ENCODE results near the gene RPS6KL1.
A peak's percentile ranks its signal among the peaks of the same experiment; 100 is the strongest.

The RPS6KL1 gene, protein sequence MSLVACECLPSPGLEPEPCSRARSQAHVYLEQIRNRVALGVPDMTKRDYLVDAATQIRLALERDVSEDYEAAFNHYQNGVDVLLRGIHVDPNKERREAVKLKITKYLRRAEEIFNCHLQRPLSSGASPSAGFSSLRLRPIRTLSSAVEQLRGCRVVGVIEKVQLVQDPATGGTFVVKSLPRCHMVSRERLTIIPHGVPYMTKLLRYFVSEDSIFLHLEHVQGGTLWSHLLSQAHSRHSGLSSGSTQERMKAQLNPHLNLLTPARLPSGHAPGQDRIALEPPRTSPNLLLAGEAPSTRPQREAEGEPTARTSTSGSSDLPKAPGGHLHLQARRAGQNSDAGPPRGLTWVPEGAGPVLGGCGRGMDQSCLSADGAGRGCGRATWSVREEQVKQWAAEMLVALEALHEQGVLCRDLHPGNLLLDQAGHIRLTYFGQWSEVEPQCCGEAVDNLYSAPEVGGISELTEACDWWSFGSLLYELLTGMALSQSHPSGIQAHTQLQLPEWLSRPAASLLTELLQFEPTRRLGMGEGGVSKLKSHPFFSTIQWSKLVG

DNA sequence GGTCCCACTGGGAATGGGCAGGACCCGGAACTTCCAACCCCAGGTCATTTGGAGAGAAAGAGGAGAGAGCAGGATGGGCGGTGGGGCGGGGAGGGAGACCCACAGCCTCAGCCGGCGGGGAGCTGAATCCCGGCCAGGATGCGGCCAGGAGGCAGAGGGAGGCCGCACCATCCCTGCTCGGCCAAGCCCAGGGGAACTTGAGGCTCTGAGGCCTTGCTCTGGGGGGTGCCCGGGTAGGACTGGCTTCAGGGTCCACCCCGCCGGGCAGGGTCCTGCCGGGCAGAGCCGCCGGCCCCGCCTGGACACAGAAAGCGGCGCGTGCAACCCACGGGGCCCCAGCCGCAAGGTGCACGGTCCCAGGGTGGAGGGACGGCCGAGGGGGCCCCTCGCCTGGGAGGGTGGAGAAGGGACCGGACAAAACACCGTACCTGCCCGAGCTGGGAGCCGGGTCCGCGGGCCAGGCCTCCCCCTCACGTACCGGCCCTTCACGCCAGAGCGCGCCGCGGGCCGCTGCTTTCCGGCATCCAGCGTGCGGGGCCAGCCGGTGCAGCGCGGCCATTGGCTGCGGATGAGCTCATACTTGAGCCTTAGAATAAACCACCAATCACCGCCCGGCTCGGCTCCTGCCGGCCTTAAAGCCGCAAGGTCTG lies at the start of gene RPS6KL1:
TSS of gene RPS6KL1 (minus strand) at position 509 of the 650 bp plus-strand sequence. CDS start 1,719 bp downstream, outside the sequence.
- peak; percentile 98 for DNase-seq (ENCODE audit: low spot score)

DNA sequence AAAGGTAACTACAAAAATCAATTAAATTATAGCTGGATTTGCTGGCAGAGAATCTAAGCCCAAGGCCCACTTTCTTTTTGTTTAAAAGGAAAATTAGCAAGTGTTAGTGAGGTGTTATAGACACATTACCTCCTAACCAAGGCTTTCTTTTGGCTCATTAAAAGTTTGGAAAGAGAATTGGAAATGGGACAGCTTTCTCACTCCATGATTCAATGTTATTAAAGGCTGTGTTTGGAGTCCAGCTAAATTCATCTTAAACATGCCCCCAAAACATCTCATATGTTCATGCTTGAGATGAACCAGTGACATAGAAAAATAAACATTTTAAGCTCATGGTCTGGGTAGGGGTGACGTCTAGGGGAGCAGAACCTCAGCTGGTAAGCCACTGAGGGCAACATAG lies 45.8 kb upstream of the RPS6KL1 start:
- DNase-seq (ENCODE audit: low spot score): no peak

DNA sequence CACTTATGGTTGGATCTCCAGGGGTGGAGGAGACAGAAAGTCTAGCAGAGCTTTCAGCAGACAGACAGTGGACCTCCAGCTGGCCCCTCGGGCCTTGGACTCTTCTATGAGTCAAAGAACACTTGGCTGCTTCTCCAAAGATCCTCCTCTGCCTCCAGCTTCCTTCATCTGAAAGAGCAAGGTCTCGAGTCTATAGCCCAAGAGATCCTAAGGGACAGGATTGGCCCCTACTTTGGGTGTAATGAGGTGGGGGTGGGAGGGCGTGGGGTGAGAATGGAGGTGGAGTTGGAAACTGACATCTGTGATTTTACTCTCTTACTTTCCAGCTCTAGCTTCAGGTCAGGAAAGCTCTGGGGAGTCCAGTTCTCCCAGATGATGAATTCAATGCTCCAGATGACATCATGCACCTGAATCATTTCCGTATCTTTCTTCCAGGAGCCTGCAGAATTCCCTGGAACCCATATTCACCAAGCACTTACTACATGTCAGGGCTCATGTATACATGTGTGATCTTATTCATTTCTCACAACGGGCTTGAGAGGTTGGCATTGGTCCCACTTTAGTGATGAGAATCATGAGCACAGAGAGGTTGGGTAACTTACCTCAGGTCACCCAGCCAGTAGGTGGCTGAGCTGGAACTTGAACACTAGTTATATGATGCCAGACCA lies 42.6 kb upstream of the RPS6KL1 start:
- DNase-seq (ENCODE audit: low spot score): no peak

DNA sequence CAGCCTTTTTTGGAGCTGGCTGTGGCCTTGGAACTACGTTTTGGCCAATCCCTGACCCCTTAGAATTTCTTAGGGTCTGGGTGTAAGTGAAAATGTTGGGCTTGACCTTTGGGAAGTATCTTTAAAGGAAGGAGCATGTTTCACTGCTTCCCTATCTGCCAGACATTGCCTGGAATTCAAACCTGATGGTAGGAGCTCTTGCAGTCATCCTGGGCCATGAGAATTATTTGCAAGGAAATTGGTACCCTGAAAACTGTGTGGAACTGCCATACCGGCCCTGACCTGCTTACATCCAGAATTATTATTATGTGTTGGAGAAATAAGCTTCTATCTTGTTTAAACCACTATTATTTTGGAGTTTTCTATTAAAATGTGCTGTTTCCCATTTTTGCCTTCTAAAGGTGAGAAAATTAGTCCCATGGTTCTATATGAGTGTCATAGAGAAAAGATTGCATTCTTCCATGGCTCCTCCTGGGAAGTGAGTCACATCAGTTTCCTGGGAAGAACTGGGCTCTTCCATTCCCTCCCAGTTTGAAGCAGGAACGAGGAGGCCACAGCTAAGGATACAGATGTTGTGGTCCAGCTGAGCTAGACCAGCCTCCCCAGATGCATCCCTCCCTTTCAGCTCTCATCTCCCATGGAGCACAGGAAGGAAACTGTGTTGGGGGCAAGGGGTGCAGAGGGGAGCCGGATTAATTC lies 41.9 kb upstream of the RPS6KL1 start:
- DNase-seq (ENCODE audit: low spot score): peak; percentile 68

DNA sequence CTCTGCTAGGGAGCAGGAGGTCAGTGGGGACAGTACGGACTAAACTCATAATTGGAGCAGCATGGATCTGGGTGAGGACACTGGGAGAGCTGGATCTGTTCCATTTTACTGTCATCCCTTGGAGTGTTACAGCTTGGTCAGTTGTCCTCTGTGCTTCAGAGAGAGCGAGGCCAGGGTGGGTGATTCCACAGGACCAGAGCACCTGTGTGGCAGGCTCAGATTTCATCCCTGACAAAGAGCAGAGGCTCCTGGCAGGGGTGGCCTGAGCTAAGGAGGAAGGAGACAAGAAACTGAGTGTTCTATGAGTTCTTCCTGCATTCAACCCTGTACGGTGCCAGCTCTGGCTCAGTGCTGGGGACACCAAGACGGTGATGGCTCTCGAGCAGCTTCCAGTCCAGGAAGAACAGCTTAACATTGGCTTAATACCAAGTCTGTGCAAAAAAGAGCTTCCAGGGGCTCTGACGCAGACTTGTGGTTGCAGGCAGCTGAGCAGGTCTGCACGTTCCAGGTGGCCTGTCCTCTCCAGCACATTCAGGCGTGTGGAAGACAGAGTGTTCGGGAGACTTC lies 40.7 kb upstream of the RPS6KL1 start:
- DNase-seq (ENCODE audit: low spot score): no peak

DNA sequence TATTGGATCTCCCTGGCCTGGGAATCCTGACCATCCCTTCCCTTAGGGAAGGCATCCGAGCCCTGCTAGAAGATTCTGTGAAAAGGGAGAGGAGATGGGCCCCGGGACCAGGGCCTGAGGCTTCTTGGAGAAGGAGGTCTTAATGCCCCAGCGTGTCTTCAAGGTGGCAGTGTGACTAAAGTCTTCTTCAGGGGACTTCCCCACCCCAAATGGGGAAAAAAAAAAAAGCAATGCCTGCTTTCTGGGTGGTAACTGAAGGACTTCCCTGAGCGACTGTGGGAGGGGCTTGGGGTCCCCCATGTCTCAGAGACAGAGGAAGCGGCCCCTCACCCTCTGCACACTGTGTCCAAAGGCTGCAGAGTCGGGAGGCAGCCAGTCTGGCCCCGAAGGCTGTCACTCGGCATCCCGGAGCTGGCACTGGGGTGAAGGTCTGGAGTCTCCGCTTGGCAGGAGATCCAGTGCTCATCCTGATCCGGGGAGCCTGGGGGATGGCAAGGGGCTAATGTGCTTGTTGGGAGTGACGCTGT lies 40.2 kb upstream of the RPS6KL1 start:
- no peak for DNase-seq (ENCODE audit: low spot score)

DNA sequence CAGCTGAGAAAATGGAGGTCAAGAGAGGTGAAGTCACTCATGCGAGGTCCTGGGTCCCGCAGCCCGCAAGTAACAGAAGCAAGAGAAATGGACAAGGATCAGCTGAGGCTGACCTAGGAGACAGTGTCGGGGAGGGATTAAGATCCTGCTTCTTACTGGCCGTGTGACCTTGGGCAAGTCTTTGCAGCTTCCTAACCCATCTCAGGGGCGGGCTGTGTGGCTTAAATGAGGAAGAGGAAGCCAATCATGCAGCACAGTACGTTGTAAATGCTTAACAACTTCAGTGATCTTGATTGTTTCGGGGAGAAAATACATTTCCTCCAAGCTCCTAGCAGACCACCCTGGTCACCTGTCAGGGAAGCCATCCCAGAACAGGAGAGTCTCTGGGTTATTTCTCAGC lies 39.4 kb upstream of the RPS6KL1 start:
- no peak for DNase-seq (ENCODE audit: low spot score)

DNA sequence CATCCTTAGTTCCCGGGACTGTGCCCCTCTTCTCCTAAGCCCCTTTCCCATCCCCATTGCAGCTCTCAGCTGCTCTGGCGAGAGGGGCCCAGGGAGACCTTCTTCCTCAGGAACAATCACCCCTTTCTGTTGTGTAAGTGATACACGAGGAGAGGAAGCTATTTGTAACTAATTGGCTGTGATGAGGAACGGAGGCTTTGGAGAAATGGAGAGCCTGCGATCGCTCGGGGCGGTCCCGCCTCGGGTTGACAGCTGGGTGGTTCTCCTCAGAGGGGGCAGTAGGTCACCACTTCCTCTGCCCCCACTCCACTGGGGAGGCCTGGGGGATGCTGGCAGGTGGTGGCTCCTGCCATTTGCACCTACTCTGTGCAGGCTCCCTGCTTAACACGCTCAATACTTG lies 39.0 kb upstream of the RPS6KL1 start:
- no peak for DNase-seq (ENCODE audit: low spot score)

DNA sequence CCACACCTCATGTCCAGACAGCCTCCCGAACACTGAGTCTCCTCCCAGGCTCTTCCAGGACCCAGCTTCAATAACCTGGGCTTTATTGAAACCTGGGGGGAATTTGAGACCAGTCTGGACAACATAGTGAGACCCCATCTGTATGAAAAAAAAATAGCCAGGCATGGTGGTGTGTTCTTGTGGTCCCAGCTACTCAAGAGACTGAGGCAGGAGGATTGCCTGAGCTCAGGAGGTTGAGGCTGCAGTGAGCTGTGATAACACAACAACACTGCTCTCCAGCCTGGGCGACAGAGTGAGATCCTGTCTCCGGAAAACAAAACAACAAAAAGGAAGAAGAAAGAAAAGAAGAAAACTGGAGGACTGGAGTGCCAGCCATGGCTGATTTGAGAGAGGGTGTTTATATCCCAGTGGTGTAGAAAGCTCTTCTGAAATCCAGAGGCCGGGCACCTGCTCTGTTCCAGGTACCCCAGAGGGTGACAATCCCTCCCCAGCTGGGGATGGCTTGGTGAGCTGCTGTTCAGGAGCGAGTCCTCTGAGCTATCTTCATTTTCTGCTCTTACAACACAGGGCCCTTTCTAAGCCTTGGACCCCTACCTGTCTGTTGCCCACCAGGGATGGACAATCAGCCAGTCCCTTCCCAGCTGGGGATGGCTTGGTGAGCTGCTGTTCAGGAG lies 38.3 kb upstream of the RPS6KL1 start:
- no peak for DNase-seq (ENCODE audit: low spot score)

DNA sequence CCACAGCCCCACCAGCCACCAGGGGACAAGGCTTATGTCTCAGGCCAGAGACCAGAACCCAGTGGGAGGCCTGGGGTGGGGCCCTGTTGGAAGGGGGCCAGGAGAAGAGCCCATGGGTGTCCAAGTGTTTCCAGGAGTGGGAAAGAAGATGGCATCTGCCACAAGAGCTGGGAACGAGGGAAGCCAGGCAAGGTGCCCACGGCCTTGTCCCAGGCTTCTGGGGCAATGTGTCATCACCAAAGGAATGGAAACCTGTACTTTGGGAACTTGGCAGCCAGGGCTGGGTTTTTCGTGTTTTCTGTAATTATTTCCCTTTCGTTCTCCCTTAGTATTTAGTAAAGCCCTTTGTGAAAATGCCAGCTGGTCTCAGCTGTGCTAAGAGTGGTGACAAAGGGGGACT lies 37.7 kb upstream of the RPS6KL1 start:
- no peak for DNase-seq (ENCODE audit: low spot score)

DNA sequence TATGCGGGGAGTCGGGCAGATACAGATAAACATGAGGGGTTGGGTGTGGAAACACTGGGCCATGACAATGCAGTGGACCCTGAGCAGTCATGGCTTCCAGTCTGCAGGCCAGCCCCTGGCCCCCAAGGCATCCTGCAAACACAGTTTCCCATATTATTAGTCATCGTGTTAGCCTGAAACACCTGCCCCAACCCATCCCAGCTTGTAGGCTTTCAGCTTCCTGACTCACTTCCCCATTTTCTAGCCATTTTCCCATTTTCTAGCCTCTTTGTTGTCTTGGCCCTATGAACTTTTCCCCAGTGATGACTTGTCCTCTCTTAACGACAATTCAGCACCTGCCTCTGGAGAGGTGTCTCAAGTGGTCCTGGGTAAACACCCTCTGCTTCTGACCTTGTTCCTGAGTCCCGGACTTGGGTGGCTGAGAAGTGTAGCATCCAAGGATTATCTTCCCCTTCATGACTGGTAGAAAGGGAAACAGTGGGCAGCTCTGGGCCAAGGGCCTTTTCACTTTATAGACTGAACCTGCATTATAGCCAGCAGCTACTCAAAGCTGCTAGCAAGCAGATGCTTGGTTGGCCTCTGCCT lies 36.6 kb upstream of the RPS6KL1 start:
- DNase-seq (ENCODE audit: low spot score): no peak

DNA sequence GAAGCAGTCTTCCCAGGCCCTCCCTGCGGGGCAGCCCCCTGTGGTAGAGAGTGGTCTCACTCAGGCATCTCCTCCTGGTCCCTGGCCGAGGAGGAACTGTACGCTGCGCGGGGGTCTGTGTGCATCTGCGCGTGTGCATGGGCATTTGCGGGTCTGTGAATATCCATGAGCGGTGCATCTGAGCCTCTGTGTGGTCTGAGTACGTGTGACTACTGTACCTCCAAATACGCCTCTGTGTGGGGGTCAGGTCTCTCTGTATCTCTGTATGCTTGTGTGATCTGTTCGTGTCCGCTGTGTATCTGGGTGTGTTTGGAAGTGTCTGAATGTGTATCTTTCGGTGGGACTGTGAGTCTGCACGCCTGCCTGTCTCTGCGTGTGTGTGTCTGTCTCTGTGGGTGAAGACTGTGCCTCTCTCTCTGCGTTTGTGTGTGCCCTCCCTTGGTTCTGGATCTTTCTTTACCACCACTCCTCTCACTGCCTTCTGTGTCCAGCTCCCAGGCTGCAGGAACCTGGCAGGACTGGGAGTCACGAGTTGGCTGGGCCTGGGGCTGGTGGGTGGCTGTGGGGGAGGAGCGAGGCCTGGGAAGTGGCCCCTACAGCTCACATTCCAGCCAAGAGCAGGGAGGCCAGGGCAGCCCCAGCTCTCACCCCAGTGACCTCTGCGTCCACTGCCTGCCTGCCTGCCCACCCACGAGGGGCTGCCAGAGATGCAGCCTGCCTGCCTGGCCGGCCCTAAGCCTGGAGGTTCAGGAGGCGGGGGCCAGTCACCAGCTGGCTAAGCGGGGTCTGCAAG lies 33.4 kb upstream of the RPS6KL1 start:
- DNase-seq (ENCODE audit: low spot score): no peak

DNA sequence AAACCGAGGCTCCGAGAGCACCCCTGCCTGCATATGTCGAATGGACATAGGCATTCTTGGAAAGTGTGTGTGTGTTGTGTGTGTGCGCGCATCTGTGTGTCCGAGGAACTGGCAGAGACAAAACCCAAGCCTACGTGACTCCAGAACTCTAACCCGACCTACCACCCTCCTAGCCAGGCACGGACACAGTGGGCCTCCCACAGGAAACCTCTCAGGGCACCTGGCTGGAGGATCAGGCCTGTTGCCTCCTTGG lies 32.9 kb upstream of the RPS6KL1 start:
- DNase-seq (ENCODE audit: low spot score): no peak

DNA sequence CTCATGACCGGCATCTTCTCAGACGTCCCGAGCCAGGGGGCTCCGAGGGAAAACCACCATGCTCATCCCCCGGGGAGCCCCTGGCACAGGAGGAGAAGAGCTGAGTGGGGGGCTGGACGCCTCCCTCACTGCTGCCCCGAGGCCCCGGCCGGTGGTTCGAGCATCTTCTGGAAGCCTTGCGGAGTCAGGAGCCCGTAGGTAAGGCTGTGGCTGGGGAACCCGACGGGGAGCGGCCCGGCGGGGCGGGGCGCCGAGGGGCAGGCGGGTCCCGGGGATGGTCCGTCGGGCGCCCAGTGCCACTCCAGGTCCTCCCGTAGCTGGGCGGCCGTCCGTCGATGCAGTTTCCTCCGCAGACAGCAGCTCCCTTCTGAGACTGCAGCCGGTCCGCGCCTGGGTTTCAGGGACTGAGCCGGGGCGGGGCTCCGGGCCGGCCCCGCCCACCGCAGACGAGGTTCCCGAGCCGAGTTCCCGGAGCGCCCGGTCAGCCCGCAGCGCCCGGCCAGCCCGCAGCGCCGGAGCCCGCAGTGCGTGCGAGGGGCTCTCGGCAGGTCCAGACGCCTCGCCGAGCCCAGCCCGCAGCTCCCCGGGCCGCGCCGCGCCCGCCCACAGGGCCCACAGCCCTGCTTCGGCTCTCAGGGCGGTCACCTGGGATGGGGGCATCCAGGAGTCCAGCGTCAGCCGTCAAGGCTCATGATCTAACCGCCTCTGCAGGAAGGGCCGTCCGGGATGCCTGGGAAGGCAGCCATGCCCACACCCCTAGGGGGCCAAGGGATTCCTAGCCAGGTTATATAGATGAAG lies 32.4 kb upstream of the RPS6KL1 start, which contains the start of gene PGF:
TSS of gene PGF (minus strand) at position 369 of the 798 bp plus-strand sequence. CDS start at position 14, 355 bp downstream.
- DNase-seq (ENCODE audit: low spot score): peak; percentile 63

DNA sequence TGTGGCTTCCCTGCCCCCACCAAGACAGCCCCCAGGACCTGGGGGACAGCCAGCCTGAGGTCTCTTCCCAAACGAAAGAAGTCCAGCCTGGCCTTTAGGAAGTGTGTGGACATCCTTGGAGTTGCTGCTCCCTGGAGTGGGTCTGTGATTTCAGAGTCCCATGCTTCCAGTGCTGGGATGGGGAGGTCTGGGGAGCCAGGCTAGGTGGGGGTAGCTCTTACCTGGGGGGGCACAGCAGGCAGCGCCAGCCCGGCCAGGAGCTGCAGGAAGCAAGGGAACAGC lies 31.8 kb upstream of the RPS6KL1 start:
- DNase-seq (ENCODE audit: low spot score): no peak

DNA sequence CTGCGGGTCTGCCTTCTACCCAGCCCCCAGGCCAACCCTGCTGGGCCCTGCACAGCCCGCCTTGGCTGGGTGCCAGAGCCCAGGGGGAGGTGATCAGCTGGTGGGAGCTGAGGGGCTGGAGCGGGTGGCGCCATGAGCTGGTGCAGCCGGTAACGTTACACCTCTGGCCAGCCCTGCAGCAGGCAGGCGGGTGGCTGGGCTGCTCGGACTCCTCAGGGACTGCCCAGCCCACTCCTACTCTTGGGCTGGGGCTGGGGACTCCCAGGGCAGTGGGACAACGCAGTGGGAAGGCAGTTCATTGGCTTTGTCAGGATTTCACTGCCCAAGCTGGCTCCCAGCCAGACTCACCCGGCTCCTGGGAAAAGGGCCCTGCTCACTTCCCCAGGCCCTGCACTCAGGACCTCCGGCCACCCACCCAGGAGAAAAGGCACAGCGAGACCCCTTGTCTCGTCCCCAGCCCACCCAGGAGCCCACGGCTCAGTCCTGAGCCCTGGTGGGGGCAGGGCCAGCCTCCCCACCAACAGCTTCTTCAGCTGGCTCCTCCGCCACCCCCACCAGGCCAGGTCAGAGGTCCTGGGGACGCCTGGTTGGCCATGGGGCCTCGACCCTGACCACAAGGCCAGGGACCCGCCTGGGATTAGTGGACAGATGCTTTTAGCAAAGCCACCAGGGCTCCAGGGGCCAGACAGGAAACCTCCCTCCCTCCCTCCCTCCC lies 31.3 kb upstream of the RPS6KL1 start:
- DNase-seq (ENCODE audit: low spot score): no peak

DNA sequence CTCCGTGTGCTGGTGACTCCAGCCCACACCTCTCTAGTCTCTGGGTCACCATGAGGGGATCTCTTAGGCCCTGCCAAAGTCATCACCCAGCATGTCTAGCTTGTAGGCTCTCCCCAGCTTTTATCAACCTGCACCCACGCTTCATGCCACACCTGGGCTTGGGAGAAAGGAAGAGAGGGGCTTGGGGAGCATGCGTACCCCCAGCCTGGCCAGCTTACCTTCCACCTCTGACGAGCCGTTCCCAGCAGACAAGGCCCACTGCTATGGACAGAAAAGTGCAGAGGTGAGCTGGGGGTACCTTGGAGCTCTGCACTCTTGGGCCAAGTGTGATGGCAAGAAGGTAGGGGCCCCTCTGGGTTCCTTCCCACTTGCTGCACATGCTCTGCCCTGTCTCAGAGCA lies 30.6 kb upstream of the RPS6KL1 start:
- DNase-seq (ENCODE audit: low spot score): no peak

DNA sequence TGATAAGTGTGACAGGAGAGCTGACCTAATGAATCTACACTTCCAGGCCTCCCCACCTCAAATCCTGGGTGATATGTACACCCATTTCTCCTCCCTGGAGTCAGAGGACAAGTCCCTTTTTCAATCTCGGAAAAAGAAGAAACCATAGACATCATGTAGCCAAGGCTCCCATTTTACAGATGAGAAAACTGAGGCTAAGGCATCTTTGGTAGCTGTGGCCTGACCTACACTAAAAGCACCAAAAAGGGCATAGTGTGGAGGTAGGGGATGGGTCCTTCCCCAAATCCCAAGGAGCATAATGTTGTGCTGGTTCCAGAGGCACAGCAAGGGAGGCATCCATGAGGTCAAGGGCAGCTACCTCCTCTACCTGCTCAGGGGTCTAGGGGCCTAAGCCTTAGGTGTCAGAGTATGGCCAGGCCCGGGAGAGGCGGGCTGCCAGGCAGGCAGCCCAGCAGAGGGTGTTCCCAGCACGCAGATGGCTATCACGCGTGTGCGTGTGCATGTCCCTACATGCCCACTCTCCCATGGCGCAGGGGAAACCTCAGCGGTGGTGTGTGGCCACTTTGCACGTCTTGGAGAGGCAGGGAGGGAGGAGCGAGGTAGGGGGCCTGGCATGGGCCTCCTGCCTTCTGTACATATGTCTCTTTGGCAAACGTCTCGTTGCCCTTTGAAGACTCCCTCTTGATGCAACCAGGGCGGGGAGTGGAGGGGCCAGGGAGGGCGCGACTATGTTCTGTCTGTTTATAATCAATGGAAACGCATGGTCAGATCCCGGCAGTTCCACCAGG lies 29.8 kb upstream of the RPS6KL1 start:
- no peak for DNase-seq (ENCODE audit: low spot score)

All from hepatic stellate cell (primary cell).